Measurements from ENCODE around the gene FOLR1.

FOLR1 gene

DNA sequence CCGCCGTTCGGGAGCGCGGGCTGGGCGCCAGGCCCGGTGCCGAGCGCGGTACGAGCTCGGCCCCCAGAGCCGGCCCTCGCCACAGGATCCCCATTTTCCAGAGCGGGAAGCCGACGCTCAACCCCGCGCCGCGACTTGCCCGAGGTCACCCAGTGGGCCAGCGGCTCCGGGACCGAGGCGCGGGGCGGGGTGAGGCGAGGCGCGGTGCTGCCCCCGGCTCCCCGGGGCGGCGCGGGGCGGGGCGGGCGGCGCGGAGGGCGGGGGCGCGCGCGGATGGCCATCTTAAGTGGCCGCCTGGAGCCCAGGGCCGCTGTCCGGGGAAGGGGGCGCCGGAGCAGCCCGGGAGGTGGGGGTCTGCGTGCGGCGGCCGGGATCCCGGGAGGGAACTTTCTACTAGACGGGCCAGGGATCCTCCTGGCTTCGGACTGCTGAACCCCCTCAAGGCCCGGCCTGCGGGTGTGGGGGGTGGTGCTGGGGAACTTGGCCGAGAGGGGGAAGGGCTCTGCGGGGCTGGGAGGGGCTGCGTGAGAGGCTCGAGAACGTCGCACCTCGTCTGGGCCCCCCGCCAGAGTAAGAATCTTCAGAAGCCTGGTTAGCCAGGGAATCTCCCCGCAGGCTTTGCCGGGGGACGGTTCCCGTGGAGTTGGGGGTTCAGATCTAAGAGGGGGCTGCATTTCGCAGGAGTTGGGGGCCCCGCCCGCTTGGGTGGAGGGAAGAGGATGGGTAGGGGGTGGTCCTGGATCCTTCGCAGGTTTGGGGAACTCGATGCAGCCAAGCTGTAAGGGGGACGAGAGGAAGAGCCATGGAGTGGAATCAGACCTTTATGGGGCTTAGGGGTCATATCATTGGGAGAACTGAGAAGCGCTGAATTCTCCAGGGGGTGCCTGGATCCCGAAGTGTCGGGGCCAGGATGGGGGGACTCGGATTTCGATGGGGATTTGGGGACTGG is 31.9 kb downstream of the FOLR1 start:
- no peak for DNase-seq (ENCODE audit: low spot score)

DNA sequence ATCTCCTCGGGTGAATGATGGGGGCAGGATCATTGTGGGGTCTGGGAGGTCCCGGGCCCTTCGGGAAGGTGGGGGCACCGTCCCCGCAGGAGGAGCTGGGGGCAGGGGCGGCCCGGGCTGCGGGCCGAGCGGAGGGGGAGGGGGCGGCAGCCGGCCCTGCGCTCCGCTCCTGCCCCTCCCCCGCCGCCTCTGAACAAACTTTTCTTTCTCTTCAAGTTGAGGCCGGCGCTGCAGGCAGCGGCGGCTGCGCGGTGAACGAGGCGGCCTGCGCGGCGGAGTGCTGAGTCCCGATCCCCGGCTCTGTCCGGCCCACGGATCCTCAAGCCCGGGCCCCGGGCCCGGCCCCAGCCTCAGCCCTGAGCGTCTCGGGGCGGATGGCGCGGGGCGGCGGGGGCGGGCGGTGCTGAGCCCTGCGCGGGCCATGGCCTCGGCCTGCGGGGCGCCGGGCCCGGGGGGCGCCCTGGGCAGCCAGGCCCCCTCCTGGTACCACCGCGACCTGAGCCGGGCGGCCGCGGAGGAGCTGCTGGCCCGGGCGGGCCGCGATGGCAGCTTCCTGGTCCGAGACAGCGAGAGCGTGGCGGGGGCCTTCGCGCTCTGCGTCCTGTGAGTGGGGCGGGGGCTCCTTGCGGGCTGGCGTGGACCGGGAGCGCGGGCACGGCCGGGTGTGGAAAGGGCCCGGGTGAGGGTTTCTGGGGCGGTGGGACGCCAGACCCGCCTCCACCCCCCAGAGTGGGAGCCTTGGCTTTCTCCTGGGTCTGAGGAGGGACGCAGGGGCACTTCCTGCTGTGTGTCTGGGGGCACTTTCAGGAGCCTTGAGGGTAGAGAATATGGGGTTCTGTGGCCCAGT is 32.8 kb downstream of the FOLR1 start, which contains the start of gene INPPL1:
INPPL1 (plus strand) TSS at position 204 of the 847 bp plus-strand sequence; CDS start at position 422, 218 bp downstream.
- peak; percentile 70 for DNase-seq (ENCODE audit: low spot score)

DNA sequence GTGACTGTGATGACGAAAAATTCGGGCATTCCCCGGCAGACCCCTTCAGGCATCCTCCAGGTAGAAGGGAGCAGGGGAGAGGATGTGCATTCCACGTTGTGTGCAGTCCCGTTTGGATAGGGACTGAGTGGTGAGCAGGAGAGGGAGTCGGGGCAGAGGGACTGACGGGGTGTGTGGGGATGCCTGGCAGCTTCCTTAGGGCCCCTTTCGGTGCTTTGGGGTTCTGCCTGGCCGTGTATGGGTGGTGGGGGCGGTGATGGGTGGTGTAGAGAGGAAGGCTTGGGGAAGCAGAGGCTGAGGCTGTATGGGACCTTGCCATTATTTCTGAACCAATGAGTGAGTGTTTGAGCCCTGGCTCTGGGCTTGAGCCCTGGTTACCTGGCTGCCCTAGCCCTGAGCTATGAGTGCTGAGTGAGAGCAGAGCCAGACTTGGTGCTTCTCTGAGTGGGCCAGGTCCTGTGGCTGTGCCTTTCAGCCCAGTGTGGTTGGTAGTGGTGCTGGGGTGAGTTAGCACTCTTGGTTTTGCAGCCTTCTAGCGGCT is 33.5 kb downstream of the FOLR1 start:
- DNase-seq (ENCODE audit: low spot score): no peak

DNA sequence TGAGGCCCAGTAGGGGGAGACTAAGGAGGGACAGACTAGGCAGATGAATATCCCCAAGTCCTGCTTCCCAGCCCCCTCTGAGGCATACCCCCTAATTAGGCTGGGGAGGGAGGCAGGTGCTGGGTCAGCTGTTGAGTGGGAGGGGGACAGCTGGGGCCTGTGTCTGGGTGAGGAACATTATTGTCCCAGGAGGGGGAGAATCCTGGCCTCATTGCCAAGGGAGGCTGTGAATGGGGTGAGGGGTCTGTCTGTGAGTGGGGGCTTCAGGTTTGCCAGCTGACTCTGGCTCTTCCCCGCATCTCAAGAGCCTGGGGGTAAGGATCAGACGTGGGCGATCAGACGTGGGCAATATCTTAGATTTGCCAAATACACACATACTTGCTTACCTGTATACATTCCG is 34.8 kb downstream of the FOLR1 start:
- DNase-seq (ENCODE audit: low spot score): no peak

DNA sequence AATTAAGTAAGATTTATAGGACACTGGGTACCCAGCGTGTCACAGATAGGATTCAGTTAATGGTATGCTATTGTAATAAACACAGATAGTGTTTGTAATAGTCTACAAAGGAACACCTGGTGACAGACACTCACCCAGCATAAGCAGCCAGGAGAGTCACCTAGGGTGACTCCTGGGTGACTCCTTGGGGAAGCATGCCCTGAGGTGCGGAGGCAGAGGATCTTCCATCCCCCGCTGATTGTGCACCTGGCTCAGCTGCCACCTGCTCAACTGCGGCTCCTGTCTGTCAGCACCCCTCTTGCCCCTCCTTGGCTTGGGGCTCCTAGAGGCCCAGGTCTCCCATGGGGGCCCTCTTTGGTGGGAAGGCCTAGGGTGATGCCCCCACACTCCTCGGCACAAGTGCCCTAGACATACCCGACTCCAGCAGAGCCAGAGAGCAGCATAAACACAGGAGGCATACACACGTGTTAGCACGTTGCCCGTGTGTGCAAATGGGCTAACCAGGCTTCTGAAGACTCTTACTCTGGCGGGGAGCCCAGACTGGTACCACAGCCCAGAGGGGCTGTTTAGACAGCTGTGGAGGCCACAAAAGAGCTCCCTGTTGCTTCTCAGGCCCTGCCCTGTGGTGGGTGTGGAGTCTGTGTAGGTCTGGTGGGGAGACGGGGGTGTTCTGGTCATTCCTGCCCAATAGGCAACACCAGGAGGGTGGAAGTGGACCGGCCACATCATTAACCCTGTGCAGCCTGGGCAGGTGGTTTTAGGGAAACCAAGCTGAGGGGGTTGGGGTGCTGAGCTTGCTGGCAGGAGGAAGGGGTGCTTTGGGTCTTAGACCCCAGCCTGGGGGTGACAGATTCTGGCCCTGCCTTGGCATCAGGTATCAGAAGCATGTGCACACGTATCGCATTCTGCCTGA is 35.6 kb downstream of the FOLR1 start:
- no peak for DNase-seq (ENCODE audit: low spot score)

DNA sequence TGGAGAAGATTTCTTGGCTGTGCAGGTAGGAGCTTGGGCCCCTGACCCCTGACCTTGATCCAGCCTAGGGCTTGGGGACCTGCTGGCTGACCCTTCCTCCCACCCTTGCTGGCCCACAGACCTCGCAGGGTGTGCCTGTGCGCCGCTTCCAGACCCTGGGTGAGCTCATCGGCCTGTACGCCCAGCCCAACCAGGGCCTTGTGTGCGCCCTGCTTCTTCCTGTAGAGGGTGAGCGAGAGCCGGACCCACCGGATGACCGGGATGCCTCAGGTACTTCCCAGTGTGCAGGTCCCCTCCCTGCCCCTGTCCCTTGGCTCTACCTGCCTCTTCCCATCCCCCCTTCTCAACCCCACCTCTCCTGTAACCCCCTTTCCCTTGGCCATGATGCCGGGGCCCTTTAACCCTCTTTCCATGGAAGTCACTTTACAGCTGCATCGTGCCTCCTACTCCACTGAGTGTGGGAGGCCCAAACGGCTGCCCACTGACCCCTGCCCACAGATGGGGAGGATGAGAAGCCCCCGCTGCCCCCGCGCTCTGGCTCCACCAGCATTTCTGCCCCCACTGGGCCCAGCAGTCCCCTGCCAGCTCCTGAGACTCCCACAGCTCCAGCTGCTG is 36.4 kb downstream of the FOLR1 start:
- no peak for DNase-seq (ENCODE audit: low spot score)

DNA sequence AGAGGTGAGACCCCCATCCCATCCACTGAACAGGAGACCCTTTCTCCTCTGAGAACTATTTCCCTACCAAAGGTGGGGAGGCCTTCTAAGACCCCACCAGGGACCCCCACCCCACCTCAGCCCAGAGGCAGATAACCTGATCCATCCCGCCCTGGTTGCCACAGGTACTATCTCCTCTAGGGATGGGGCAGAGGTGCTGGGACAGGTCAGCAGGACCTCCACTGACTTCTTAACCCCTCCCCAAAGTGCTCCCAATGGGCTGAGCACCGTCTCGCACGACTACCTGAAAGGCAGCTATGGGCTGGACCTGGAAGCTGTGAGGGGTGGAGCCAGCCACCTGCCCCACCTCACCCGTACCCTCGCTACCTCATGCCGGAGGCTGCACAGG is 36.9 kb downstream of the FOLR1 start:
- no peak for DNase-seq (ENCODE audit: low spot score)

DNA sequence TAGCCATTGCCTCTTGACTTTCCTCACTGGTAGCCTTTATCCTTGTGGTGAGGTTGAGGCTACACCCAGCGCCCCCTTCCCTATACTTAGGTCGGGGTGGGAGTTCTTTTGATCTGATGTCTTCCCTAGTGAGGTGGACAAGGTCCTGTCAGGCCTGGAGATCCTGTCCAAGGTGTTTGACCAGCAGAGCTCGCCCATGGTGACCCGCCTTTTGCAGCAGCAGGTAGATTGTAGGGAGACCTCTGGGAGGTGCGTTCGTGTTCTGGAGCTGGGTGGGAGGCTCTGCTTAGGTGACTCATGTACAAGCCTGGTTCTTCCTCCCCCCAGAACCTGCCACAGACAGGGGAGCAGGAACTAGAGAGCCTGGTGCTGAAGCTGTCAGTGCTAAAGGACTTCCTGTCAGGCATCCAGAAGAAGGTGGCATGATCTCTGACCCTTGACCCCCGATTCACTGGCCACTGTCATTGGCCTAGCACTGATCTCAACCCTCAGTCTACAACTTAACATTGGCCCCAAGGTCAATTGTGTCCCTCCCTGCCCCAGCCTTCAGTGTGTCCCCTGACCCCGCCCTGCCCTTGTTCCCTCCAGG is 37.5 kb downstream of the FOLR1 start:
- no peak for DNase-seq (ENCODE audit: low spot score)

DNA sequence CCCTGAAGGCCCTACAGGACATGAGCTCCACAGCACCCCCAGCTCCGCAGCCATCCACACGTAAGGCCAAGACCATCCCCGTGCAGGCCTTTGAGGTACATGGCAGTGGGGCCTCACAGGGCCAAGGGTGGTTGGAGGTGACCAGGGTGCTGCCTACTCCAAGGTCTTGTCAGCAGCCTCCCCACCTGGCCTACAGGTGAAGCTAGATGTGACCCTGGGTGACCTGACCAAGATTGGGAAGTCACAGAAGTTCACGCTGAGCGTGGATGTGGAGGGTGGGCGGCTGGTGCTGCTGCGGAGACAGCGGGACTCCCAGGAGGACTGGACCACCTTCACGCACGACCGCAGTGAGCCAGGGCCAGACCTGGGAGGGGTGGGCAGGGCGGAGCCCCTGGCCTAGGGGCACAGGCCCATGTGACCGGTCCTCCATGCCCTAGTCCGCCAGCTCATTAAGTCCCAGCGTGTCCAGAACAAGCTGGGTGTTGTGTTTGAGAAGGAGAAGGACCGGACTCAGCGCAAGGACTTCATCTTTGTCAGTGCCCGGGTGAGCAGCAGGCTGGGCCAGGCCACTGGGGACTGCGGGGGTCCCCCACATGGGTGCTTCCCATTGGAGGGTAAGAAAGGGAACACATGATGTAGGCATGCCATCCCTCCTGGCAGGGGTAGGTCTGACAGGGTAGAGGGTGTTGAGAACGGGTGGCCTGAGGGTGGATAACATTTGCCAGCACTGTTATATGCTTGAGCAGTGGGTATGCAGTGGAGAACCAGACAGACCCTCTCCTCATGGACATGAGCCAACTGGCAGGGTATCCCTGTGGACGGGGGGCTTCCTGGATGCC is 38.2 kb downstream of the FOLR1 start:
- no peak for DNase-seq (ENCODE audit: low spot score)

DNA sequence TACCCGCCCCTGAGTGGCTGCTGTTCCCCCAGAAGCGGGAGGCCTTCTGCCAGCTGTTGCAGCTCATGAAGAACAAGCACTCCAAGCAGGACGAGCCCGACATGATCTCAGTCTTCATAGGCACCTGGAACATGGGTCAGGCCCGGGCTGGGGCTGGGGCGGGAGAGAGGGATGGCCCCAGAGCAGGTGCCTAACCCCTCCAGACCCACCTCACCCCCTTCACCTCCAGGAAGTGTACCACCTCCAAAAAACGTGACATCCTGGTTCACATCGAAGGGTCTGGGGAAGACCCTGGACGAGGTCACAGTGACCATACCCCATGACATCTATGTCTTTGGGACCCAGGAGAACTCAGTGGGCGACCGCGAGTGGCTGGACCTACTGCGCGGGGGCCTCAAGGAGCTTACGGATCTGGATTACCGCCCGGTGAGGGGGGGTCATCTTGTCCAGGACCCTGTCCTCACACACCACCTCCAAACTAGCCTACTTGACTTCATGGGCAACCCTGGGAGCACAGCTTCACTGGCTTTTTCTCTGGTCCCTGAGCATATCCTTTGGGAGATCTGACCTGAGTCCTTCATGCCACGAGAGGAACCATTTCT is 38.9 kb downstream of the FOLR1 start:
- no peak for DNase-seq (ENCODE audit: low spot score)

DNA sequence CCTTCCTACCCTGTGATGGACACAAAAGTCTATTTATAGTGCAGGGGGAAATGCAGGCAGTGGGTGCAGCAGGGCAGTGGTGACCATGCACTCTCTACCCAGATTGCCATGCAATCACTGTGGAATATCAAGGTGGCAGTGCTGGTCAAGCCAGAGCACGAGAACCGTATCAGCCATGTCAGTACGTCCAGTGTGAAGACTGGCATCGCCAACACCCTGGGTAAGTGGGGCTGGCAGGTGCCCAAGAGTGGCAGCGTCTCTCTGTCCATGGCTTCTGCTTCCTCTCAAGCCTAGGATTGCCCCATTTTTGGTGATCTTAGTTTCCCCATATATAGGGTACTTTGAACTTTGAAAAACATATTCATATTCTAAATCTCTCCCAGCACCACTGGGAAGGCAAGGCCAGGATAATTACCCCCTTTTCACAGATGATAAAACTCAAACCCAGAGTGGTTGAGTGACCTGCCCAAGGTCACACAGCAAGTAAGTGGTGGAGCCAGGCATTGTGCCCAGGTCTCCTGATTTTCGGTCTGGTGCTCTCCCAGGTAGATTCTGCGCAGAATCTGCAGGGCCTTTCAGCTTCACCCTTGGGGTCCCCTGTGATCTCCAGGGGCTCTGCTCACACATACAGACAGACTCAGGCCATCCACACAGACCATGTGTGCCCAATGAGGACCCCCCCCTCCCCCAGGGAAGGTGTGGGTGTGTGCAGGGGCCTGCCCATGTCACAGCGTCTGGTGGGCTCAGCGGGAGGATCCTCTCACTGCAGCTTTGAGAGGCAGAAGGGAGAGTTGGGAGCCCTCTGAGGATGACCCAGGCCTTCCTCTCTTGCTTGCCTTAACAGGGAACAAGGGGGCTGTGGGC is 39.7 kb downstream of the FOLR1 start:
- no peak for DNase-seq (ENCODE audit: low spot score)

DNA sequence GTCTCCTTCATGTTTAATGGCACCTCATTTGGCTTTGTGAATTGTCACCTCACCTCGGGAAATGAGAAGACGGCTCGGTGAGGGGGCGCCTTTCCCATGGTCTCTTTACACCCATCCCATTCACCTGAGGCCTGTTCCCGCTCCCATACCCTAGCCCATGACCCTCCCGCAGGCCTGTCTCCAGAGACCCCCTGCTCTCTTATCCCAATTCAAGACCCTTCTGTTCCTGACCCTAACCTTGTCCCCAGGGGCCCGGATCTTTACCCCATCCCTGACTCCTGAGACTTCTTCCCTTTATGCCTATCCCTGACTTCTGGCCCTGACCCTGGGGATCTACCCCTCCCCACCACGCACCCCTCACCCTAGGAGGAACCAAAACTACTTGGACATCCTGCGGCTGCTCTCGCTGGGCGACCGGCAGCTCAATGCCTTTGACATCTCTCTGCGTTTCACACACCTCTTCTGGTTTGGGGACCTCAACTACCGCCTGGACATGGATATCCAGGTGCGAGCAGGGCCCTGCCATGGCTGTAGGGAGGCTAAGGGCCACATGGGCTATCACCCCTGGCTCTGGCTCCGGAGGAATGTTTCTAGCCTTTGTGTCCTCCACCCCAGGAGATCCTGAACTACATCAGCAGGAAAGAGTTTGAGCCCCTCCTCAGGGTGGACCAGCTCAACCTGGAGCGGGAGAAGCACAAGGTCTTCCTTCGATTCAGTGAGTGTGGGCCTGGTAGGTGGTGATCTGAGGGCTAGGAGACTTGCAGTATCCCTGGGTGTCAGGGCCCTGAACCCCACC is 40.5 kb downstream of the FOLR1 start:
- no peak for DNase-seq (ENCODE audit: low spot score)

DNA sequence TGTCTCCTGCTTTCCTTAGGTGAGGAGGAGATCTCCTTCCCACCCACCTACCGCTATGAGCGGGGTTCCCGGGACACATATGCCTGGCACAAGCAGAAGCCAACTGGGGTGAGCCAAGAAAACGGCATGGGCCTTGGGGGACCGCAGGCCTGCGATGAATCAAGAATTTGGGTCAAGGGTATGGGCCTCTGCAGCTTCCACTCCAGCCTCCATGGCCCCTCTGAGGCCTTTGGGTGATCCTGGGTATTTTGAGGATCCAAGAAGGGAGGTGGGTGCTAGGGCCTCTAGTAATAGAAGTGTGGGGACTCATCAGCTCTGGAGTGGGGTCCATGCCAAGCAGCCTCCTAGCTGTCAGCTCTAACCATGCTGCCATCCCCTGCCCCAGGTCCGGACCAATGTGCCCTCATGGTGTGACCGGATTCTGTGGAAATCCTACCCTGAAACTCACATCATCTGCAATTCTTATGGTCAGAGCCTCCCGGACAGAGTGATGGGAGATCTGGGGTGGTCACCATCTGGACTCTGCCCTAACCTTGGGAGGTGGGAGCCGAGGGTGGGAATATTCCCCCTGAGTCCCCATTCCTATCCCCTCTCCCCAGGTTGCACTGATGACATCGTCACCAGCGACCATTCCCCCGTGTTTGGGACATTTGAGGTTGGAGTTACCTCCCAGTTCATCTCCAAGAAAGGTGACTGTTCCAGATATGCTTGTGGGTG is 41.3 kb downstream of the FOLR1 start:
- DNase-seq (ENCODE audit: low spot score): no peak

DNA sequence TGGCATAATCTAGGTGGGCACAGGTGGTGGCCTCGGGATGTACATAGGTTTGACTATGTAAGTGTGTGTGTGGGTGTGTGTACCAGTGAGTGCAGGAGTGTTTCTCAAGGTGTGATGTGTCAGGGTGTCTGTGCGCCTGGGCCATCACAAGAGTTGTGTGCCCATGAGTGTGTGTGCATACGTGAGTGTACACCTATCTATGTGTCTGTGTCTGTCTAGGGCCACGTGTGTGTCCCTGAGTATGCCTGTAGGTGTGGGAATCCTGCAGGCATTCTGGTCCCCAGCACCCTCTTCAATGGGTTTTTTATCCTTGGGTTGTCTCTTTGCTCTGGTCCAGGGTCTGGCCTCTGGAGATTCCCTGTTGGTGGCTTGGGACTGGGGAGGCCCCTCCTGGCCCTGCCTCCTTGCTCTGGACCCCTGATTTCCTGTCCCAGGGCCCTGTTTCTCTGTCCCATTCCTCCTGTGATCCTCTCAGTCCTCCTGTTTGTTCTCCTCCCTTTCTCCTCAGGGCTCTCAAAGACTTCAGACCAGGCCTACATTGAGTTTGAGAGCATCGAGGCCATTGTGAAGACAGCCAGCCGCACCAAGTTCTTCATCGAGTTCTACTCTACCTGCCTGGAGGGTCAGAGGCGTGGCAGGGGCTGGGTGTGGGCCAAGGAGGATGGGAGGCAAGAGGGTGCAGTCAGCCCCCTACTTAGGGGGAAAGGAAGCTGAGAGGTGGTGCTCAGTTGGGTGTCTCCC is 42.0 kb downstream of the FOLR1 start:
- DNase-seq (ENCODE audit: low spot score): no peak

DNA sequence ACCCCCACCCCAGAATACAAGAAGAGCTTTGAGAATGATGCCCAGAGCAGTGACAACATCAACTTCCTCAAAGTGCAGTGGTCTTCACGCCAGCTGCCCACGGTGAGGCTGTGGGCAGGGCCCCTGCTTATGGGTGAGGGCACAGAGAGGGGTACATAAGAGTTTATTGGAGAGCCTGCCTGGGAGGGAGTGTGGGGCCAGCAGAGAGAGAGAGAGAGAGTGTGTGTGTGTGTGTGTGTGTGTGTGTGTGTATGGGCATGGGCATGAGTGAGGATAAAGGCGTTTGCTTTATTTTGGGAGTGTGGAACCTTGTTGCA is 42.5 kb downstream of the FOLR1 start:
- DNase-seq (ENCODE audit: low spot score): no peak

DNA sequence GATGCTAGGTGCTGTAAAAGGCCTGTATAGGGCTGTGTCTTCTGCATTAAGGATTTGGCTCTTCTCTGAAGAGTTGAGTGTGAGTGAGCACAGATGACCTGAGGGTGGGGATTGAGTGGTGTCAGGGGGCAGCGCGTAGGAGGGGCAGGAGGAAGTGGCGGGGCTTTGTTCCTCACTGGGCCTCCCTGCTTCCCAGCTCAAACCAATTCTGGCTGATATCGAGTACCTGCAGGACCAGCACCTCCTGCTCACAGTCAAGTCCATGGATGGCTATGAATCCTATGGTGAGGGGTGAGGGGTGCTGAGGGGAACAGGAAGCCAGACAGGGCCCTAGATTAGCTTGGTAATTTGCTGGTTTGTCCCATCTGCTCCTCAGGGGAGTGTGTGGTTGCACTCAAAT is 43.0 kb downstream of the FOLR1 start:
- DNase-seq (ENCODE audit: low spot score): no peak

All from iPS-NIHi11 (cell line).